PC-3 (cell line): ENCODE data around the gene ABTB2.

ENCODE experiments used
- CTCF ChIP-seq: fragments of 300-600 bp; sonication (generic); conservative IDR thresholded peaks from 2 replicates; pipeline ENCODE4 v1.5.1; 2017; ENCODE audit warnings: antibody characterized with exemption, low read depth, mild to moderate bottlenecking, low read length
- EZH2 ChIP-seq: fragments of 300-600 bp; sonication (generic); IDR thresholded peaks from one replicate; pipeline ENCODE4 v1.6.1; 2017; ENCODE audit warnings: antibody characterized with exemption, mild to moderate bottlenecking, low read length; ENCODE audit not compliant: unreplicated experiment
- EZH2phosphoT487 ChIP-seq: fragments of 300-600 bp; sonication (generic); IDR thresholded peaks from 2 replicates; pipeline ENCODE4 v1.6.1; 2018; ENCODE audit warnings: mild to moderate bottlenecking, antibody characterized with exemption, low read length, borderline replicate concordance

DNA sequence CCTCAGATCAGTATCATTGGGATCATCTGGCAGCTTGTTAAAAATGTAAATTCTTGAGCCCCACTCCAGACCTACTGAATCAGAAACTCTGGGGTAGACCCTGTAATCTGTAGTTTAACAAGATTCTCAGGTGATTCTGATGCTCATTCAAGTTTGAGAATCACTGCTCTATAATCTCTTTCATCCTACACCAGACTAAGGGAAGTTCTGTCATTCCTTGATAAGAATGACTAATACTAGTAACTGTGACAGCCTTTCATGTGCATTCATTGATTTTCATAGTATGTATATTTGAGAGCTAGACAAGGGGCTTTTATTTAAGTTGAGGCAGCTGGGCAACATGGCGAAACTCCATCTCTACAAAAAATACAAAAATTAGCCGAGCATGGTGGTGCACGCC is 222.4 kb downstream of the ABTB2 start:
- TF ChIP-seq EZH2: no peak
- no peak for TF ChIP-seq CTCF
- no peak for TF ChIP-seq EZH2phosphoT487
